AG04449 (cell line): ENCODE data around the gene NTM.
A peak's percentile ranks its signal among the peaks of the same experiment; 100 is the strongest.

Experiments
- CTCF ChIA-PET: fragments of 350-600 bp; formaldehyde crosslinking; extraction: SDS; loops from one replicate; lab custom pipeline; 2021; ENCODE audit warnings: antibody characterized with exemption; lab: Yijun Ruan, JAX
- POLR2A ChIA-PET: fragments of 400-600, 350-600 bp; formaldehyde crosslinking; extraction: SDS; loops from one replicate; lab custom pipeline; 2020; ENCODE audit warnings: antibody characterized with exemption, inconsistent platforms; lab: Yijun Ruan, JAX
- DNase-seq: peaks from one replicate; pipeline ENCODE4 v3.0.0-alpha.2; 2010; ENCODE audit warnings: low read depth, low spot score
- H3K4me3 ChIP-seq: 2 replicates; pipeline ENCODE4 v1.5.1; 2011; ENCODE audit warnings: low read depth, mild to moderate bottlenecking, control low read depth, low read length
- TF ChIP-seq, protein P1 (sequence below): IDR thresholded peaks from one replicate; pipeline ENCODE4 v1.5.1; 2011; ENCODE audit warnings: mild to moderate bottlenecking, moderate library complexity, low read length, control low read depth, inconsistent platforms; ENCODE audit not compliant: insufficient read depth; ENCODE audit errors: missing control alignments

The NTM gene

DNA sequence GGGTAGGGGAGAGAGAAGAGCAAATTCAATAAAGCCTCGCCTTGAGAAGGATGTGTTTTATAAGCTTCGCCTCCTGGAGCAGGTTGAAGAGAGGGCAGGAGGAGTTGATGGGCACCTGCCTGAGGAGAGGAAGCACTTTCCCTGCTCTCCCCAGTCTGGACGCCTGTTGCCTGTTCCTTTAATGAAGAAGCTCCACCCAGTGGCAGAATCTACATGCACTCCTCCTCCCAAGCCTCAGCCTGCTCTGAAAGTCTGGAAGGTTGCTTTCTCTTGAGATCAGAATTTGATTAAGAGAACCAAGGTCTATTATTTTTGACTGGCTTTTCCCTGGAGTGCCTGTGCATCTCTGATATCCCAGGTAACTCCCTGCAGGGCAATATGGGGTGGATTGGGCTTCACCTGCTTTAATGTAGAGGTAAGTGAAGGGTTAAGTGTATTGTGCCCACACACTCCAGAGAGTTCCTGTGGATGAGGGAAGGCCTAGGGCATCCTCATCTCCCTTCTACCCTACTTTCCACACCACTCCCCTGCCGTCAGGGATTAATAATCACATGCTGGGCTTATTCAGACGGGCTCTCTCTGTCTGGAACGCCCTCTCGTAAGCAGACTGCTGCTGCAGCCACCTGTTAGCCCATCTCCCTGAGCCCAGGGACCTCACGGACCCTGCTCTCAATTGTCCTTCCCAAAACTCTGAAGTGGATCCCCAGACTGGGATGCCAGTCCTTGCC is 22.3 kb downstream of the NTM start:
- DNase-seq: no peak
- TF ChIP-seq, protein P1, sequence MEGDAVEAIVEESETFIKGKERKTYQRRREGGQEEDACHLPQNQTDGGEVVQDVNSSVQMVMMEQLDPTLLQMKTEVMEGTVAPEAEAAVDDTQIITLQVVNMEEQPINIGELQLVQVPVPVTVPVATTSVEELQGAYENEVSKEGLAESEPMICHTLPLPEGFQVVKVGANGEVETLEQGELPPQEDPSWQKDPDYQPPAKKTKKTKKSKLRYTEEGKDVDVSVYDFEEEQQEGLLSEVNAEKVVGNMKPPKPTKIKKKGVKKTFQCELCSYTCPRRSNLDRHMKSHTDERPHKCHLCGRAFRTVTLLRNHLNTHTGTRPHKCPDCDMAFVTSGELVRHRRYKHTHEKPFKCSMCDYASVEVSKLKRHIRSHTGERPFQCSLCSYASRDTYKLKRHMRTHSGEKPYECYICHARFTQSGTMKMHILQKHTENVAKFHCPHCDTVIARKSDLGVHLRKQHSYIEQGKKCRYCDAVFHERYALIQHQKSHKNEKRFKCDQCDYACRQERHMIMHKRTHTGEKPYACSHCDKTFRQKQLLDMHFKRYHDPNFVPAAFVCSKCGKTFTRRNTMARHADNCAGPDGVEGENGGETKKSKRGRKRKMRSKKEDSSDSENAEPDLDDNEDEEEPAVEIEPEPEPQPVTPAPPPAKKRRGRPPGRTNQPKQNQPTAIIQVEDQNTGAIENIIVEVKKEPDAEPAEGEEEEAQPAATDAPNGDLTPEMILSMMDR: no peak
- POLR2A ChIA-PET: no interaction called here
- no peak overlapping the region for H3K4me3 ChIP-seq
- CTCF ChIA-PET: interaction anchor here (1.4 kb wide), 1 partner anchor 328 kb away, joined by 5 read pairs; no protein-coding TSS in a partner anchor

DNA sequence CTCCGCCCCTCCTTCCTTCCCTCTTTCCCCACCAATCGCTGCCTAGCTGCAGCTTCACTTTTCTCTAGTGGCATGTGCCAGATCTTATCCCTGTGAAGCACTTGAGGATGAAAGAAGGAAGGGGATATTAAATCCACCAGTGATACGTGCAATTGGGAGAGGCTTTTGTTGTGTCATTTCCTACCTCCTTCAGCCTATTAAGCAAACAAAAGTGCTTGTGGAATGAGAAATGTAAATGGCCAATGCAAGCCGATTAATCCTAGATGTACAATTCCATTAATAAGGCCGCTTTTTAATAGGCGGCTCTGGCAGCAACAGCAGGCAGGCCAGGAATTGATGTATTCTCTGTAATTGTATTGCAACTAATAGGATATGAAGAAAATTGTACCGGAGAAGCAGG is 23.3 kb downstream of the NTM start:
- POLR2A ChIA-PET: no interaction called here
- TF ChIP-seq, protein P1: no peak
- CTCF ChIA-PET: no interaction called here

GRCh38 chr11:131397675-131398074 is 27.3 kb downstream of the NTM start:
- CTCF ChIA-PET: no interaction called here
- H3K4me3 ChIP-seq: no peak overlapping the region
- POLR2A ChIA-PET: no interaction called here
- TF ChIP-seq, protein P1: no peak
- no peak for DNase-seq

More for the DNA sequence above, 23.3 kb downstream of the NTM start:
- DNase-seq: no peak
- no peak overlapping the region for H3K4me3 ChIP-seq

- no peak overlapping the region for H3K4me3 ChIP-seq
- TF ChIP-seq, protein P1: no peak
- DNase-seq: no peak
- CTCF ChIA-PET: no interaction called here
- POLR2A ChIA-PET: no interaction called here
Measured at GRCh38 chr11:131402040-131402439, 31.6 kb downstream of the NTM start.

GRCh38 chr11:131404010-131404409 is 33.6 kb downstream of the NTM start:
- TF ChIP-seq, protein P1: no peak
- no peak overlapping the region for H3K4me3 ChIP-seq
- DNase-seq: no peak
- ChIA-PET CTCF (interaction anchor here (1.1 kb wide), 1 partner anchor 270 kb away, joined by 4 read pairs; no protein-coding TSS in a partner anchor), POLR2A (no interaction called here)

- ChIA-PET CTCF (interaction anchor here (0.7 to 3.6 kb wide), 9 partner anchors 12 to 343 kb away, joined by 3 to 20 read pairs (median 4); no protein-coding TSS in a partner anchor), POLR2A (no interaction called here)
- DNase-seq: no peak
- TF ChIP-seq, protein P1: peak; percentile 48
- H3K4me3 ChIP-seq: no peak overlapping the region
Measured at GRCh38 chr11:131408025-131408640, 37.7 kb downstream of the NTM start.
